K562 (cell line): ENCODE measurements around the gene CDH6. TPM values are rescaled to one million over a fixed set of nuclear protein-coding genes. Genes with fewer than 3 reads are reported as not detected.

Source experiments
- BRF2 ChIP-seq: IDR thresholded peaks from 3 replicates; pipeline ENCODE4 v1.6.1; 2011; ENCODE audit warnings: borderline replicate concordance, mild to moderate bottlenecking; ENCODE audit not compliant: insufficient read length, insufficient read depth
- CHAMP1 ChIP-seq: fragments of 450-650 bp; IDR thresholded peaks from 2 replicates; pipeline ENCODE4 v1.6.1; 2016; ENCODE audit warnings: mild to moderate bottlenecking
- ETS2 ChIP-seq: IDR thresholded peaks from 2 replicates; pipeline ENCODE4 v1.6.1; 2016; ENCODE audit warnings: borderline replicate concordance, missing genetic modification characterization, mild to moderate bottlenecking, moderate library complexity, missing compliant biosample characterization; ENCODE audit not compliant: poor library complexity, severe bottlenecking
- GABPB2 ChIP-seq: fragments of 250-450 bp; sonication (Bioruptor Pico); conservative IDR thresholded peaks from 2 replicates; pipeline ENCODE4 v1.5.1; 2021; ENCODE audit warnings: mild to moderate bottlenecking
- NUFIP1 ChIP-seq: fragments of 450-650 bp; IDR thresholded peaks from 2 replicates; pipeline ENCODE4 v1.6.1; 2018; ENCODE audit not compliant: partially characterized antibody
- SRSF1 ChIP-seq: fragments of 200-400 bp; formaldehyde crosslinking; IDR thresholded peaks from 2 replicates; pipeline ENCODE4 v1.6.1; 2017; ENCODE audit warnings: mild to moderate bottlenecking, low read depth, low read length, moderate library complexity
- STAT6 ChIP-seq: sonication (generic); formaldehyde crosslinking; IDR thresholded peaks from 2 replicates; pipeline ENCODE4 v1.8.1; 2023; ENCODE audit warnings: mild to moderate bottlenecking, missing genetic modification reagents
- ZBTB7A ChIP-seq: IDR thresholded peaks from 2 replicates; pipeline ENCODE4 v1.6.1; 2011; ENCODE audit warnings: low read depth, mild to moderate bottlenecking, low read length, moderate library complexity, borderline replicate concordance; ENCODE audit not compliant: control insufficient read depth
- ZNF316 ChIP-seq: fragments of 450-650 bp; IDR thresholded peaks from 2 replicates; pipeline ENCODE4 v1.6.1; 2016
- polyA plus RNA-seq, 8 experiments: library from polyadenylated mRNA; depleted of rRNA in 4 of 8; stranded (reverse) in 5 of 8; unstranded in 3 of 8; fragments of >200 nt; fragmentation: Nextera tagmentation in 2 of 8; fragmentation: Illumina TruSeq in 1 of 8; extraction: Ambion mirVana in 2 of 8; extraction: Trizol in 1 of 8; gene quantifications; 2 replicates each; pipeline versions ENCODE4 v1.2.1 to v1.2.3, GENCODE V29; 2011 to 2014; ENCODE audit warnings: inconsistent platforms in 1 of 8, missing spikeins in 1 of 8
- total RNA-seq, 7 experiments: library from RNA; depleted of rRNA in 6 of 7; stranded (reverse); fragments of >200 nt in 6 of 7; fragmentation: Illumina TruSeq in 2 of 7; extraction: Trizol in 2 of 7; gene quantifications; 2 replicates each; pipeline versions ENCODE4 v1.2.1 to v1.2.3, GENCODE V29; 2011 to 2021; ENCODE audit warnings: low replicate concordance in 1 of 7
- TF ChIP-seq, protein P1 (sequence below): fragments of 450-650 bp; IDR thresholded peaks from 2 replicates; pipeline ENCODE4 v1.6.1; 2016; ENCODE audit warnings: missing biosample characterization, missing genetic modification characterization
- TF ChIP-seq, protein P2 (sequence below): IDR thresholded peaks from 2 replicates; pipeline ENCODE4 v1.6.1; 2016; ENCODE audit warnings: missing genetic modification characterization, missing compliant biosample characterization
- TF ChIP-seq, protein P3 (sequence below): fragments of 250-450 bp; sonication (Bioruptor Pico); IDR thresholded peaks from 2 replicates; pipeline ENCODE4 v1.4.0; 2020

Gene CDH6
- total and polyA plus RNA-seq, 9 of the 15 experiments (the other 6 are each of a cell fraction or from before 2014, with no cell fraction given), result not detected

GRCh38 chr5:31194892-31195555, 1.5 kb downstream of the CDH6 start (continued):
- TF ChIP-seq CHAMP1, result no peak
- no peak for TF ChIP-seq STAT6 (CRISPR knock-in tag)
- TF ChIP-seq, protein P1, sequence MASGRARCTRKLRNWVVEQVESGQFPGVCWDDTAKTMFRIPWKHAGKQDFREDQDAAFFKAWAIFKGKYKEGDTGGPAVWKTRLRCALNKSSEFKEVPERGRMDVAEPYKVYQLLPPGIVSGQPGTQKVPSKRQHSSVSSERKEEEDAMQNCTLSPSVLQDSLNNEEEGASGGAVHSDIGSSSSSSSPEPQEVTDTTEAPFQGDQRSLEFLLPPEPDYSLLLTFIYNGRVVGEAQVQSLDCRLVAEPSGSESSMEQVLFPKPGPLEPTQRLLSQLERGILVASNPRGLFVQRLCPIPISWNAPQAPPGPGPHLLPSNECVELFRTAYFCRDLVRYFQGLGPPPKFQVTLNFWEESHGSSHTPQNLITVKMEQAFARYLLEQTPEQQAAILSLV (tag), result no peak
- TF ChIP-seq, protein P2, sequence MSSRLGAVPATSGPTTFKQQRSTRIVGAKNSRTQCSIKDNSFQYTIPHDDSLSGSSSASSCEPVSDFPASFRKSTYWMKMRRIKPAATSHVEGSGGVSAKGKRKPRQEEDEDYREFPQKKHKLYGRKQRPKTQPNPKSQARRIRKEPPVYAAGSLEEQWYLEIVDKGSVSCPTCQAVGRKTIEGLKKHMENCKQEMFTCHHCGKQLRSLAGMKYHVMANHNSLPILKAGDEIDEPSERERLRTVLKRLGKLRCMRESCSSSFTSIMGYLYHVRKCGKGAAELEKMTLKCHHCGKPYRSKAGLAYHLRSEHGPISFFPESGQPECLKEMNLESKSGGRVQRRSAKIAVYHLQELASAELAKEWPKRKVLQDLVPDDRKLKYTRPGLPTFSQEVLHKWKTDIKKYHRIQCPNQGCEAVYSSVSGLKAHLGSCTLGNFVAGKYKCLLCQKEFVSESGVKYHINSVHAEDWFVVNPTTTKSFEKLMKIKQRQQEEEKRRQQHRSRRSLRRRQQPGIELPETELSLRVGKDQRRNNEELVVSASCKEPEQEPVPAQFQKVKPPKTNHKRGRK, result no peak
- no peak for TF ChIP-seq BRF2
- TF ChIP-seq GABPB2 (CRISPR knock-in tag), result no peak
- TF ChIP-seq ZNF316, result no peak
- TF ChIP-seq, protein P3, sequence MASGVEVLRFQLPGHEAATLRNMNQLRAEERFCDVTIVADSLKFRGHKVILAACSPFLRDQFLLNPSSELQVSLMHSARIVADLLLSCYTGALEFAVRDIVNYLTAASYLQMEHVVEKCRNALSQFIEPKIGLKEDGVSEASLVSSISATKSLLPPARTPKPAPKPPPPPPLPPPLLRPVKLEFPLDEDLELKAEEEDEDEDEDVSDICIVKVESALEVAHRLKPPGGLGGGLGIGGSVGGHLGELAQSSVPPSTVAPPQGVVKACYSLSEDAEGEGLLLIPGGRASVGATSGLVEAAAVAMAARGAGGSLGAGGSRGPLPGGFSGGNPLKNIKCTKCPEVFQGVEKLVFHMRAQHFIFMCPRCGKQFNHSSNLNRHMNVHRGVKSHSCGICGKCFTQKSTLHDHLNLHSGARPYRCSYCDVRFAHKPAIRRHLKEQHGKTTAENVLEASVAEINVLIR (CRISPR knock-in tag), result no peak
- TF ChIP-seq ETS2, result no peak
- no peak for TF ChIP-seq ZBTB7A
- no peak for TF ChIP-seq SRSF1
- no peak for TF ChIP-seq NUFIP1
- TF ChIP-seq, all 486 proteins: peak for 0
